Activated T-cell treated with anti-CD3 and anti-CD28 coated beads for 4 hours (primary cell): ENCODE results near the gene INPP5E.

Experiments used
- DNase-seq: peaks from one replicate; pipeline ENCODE4 v3.0.0-alpha.2; 2020

INPP5E gene, protein sequence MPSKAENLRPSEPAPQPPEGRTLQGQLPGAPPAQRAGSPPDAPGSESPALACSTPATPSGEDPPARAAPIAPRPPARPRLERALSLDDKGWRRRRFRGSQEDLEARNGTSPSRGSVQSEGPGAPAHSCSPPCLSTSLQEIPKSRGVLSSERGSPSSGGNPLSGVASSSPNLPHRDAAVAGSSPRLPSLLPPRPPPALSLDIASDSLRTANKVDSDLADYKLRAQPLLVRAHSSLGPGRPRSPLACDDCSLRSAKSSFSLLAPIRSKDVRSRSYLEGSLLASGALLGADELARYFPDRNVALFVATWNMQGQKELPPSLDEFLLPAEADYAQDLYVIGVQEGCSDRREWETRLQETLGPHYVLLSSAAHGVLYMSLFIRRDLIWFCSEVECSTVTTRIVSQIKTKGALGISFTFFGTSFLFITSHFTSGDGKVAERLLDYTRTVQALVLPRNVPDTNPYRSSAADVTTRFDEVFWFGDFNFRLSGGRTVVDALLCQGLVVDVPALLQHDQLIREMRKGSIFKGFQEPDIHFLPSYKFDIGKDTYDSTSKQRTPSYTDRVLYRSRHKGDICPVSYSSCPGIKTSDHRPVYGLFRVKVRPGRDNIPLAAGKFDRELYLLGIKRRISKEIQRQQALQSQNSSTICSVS

DNA sequence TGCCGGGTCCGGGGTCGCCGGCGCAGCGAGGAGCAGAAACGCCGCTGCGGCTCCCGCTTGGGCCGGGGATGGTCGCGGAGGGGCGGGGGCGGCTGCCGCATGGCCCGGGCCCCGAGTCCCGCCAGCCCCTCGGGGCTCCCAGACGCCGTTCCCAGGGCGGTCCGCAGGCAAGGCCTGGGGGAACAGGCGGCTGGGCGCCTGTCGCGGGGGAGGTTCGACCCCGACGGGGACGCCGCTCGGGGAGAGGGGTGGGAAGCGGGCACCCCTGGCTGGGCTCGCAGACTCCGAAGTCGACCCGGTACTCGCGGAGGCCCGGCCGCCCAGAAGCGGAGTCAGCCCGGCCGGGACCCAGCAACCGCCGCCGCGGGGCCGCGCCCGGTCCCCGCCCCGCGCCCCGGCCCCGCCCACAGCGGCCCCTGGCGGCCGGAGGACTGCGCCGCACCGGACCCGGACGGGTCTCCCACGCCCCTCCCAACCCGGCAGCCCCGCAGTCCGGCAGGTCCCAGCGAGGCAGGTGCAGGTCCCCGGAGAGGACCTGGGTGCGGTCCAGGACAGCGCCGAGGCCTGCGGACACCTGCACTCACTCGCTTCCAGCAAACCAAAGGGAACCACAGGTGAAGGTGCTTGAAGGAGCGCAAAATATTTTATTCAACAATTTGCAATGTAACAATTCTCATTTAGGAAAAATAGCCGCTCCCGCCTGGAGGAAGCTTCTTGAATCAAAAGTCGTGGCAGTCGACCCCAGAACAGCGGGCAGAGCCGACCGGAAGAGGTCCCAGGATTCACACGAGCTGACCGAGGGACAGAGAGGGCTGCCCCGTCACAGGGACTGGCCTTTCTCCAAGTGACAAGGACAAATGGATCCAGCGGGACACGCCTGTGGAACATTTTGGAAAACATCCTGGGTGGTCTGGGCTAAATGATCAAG is at the start of gene INPP5E:
INPP5E (minus strand) TSS at position 365 of the 928 bp plus-strand sequence. CDS start 426 bp downstream, outside the sequence.
- peak; percentile 82 for DNase-seq

DNA sequence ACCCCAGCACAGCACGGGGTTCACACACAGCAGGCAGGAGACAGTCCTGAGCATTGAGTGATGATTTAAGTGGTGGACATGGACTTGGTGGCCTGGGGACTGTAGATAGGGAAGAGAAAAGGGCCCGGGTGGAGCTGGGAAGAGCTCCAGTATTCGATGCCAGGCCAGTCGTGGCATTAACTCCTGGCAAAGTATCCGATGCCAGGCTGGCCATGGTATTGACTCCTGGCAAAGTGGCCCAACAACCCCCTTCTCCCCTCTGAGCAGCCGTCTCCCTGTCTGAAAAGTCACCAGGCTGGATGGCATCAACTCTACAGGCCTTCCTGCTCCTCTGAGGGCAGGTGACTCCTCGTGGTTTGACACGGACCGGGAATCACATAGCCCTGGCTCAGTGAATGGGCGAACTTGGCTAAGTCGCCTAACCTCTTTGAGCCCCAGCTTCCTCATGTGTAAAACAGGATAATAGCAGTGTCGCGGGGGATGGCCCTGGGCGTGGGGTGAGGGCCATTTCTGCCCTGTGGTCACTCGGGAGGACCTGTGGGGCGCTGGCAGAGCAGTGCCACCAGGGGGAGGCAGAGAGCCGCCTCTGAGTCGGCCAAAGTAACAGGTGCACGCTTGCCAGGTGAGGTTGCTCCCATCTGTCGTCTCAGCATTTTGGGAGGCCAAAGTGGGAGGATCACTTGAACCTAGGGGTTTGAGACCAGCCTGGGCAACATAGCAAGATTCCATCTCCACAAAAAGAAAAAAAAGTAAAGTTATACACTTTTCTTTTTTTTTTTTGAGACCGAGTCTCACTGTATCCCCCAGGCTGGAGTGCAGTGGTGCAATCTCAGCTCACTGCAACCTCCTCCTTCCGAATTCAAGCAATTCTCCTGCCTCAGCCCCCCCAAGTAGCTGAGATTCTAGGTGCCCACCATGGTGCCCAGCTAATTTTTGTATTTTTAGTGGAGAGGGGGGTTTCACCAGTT is 48.9 kb upstream of the INPP5E start:
- peak; percentile 70 for DNase-seq

DNA sequence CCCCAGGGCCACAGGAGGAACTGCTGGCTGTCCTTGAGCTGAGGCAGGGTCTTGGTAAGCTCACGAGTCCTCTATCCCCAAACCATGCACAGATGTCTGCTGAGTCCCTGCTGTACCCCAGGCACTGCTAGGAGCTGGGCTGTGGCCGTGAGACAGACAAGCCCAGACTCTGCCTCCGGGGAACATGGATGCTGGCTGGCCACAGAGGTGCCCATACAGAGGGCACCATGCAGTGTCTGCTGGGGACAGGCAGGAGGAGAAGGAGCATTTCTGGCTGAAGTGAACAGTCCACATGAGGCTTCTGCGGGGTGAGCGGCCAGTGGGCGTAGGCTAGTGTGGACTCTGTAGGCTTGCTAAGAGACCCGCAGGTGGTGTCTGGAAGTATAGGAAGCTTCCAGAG is 48.0 kb upstream of the INPP5E start:
- no peak for DNase-seq

DNA sequence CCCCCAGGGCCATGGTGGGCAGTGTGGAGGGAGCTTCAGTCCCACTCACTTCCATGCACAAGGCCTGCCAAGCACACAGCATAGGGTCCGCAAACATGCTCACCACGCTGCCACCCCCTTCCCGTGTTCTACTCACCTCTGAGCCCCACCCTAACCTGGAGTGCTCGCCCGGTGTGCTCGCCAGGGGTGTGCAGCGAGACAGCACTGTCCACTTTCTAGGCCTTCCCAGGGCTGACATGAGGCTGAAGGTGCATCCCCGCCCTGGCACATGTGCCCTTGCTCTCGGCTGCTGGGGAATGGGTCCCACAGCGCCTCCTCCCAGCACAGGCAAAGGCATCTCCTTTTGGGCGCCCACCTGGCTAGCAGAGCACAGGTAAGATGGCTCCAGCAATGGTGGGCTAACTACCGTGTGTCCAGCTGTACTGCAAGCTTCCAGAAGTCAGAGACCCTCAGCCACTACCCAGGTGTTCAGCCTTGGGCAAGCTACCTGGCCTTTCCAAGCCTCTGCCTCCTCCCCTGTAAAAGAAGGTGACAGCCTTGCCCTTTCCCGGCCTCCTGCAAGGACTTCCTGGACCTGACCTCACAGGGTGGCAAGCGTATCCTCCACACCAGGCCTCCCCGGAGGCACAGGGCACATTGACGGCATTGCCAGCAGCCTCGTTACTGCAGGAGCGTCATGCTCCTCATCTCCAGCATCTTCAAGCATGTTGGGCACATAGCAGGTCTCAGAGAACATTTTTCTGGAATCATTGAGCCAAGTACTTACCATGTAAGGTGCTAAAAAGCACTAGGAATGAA is 47.4 kb upstream of the INPP5E start:
- DNase-seq, result no peak

DNA sequence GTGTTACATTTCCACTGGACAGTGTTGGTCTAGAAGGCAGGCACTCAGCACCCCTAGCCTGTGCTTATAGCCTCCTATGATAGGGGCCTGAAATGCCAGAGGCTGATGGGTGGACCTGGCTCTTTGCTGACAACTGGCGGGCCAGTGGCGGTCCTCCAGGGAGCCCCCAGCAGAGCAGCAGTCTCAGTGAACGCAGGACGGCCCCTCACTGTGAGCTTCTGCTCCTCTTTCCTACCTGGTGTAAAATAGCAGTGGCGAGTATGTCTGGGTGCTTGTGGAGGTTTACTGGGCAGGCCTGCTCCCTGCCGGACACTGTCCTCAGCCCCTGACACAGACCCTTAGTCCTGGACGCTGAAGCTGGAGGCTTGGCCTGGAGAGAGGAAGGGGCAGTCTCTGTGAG is 46.5 kb upstream of the INPP5E start:
- no peak for DNase-seq

DNA sequence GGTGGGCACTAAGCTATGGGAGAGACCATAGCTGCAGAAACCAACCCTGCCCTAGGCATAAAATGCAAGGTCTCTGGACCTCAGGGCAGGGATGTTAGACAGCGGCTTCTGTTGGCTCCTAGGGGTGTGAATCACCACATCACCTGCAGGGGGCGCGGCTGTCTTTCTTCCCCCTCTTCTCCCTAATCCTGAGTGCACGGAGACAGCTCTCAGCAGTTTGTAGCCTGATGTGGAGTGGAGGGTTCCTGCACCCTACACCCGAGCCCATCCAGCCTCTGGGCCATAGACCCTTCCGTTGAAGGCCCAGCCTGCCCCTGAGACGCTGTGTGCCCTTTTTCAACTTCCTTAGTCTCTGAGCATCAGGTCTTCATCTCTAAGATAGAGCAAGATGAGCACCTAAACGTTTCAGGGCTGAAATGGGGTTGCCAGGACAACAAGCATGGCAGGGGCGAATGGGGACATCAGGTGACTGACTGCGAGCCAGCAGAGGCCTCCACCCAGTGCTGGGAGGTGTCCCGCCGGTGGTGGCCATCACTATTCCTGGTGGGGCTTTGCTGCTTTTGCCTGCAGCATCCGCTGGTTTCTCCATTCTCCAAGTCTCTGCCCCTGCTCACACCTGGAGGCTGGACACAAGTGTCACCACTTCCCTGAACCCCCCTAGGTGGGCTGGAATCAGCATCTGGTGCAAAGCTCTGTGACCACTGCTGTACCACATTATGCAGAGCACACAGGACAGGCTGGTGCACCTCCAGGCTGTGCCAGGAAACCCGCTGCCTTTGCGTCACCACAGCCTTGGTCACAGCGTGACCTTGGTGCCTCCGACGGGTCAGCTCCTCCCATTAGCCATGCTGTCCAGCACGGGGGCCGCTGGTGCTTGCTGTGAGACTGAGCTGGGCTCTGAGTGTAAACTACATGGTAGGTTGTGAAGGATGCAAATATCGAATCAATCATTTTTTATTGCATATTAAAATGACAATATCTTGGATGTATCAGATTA is 45.7 kb upstream of the INPP5E start:
- peak; percentile 78 for DNase-seq

DNA sequence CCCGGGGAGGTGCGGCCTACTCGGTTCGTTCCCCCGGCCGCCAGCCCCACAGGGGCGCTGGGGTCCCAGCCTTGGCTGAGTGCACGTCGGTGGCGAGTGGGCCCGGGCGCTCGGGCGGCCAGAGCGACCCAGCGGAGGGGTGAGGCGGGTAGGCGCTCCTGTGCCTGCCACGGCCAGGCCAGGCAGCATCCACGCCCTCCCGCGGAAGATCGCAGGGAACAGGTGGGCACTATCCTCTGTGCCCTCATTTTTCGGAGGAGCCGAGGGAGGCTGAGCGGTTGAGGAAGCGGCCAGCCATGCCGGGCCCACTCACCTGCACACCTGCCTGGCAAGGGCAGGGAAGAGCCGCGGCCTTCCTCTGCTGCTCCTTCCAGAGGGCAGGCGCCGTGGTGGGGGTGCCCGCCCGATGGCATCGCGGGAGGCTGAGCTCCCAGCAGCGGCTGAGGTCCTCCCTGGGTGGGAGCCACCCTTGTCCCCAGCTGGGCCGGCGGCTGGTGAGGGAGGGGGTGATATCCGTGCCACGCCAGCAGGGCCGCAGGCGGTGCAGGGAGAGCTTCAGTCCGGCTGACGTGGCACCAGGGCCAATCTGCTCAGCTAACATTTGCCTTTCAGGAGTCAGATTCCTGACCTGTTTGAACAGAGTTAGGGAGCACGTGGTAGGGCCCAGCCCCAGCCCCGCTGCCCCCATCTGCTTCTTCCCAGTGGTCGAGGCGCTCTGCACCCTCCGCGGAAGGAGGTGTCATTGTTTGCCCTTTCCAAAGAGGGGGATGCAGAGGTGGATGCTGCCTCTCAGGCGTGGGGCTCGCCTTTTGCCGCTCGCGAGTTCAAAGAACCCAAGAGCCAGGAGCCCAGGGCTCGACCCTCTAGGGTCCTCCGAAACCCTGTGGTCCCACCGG is 44.8 kb upstream of the INPP5E start:
- DNase-seq, result no peak

DNA sequence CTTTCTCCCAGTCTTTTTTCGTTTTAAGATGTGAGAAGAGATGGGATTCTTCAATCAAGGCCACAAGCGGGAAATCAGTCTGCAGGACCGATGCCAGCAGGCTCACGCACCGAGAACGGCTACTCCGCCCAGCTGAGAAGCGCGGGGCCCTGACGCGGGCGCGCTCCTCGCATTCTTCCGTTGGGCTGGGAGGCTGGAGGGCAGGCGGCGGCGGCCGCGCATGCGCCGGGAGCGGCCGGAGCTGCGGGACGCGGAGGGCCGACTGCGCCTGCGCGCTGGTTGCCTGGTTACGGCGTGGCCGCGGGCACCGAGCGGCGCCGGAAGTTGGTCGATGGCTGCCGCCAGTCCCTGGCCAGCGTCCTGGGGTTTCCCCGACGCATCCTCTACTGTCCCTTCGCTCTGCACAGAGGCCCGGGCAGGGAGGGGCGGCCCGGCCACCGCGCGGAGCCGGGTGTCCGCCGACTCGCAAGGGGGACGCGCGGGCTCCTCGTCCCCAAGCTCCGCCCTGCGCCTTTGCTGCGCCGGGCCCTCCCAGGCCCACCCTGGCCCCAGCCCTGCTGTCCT is 44.0 kb upstream of the INPP5E start:
- peak; percentile 86 for DNase-seq

DNA sequence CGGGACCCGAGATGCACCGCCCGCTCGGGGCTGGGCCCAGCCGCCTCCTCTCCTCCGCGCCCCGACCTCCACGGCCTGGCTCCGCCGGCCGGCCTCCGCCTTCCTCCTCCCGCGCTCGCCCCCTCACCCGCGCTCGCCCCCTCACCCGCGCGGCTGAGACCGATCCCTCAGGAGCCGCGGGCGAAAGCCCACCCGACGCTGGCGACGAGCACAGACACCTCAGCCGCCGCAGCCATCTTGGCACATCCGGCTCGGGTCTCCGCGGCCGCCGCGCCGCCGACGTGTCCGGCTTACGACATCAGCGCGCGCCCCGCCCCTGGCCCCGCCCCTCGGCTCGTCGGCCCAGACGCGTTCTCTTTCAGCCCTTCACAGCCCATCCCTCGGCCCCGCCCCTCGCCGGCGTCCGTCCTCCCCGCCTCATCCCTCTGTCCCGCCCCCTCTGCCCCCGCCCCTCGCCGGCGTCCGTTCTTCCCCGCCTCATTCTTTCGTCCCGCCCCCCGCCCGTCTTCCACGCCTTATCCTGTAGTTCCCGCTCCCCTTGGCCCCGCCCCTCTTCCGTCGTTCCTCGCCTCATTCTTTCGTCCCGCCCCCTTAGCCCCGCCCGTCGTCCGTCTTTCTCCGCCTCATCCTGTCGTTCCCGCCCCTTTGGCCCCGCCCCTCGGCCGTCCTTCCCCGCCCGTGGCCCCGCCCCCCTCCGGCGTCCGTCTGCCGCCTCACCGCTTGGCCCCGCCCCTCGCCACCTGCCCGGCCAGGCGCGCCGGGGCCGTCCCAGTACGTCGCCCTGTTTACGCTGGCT is 43.3 kb upstream of the INPP5E start, which contains the start of gene SEC16A:
SEC16A (minus strand) TSS at position 248 of the 796 bp plus-strand sequence. CDS start 5,425 bp downstream, outside the sequence.
- peak; percentile 100 for DNase-seq

DNA sequence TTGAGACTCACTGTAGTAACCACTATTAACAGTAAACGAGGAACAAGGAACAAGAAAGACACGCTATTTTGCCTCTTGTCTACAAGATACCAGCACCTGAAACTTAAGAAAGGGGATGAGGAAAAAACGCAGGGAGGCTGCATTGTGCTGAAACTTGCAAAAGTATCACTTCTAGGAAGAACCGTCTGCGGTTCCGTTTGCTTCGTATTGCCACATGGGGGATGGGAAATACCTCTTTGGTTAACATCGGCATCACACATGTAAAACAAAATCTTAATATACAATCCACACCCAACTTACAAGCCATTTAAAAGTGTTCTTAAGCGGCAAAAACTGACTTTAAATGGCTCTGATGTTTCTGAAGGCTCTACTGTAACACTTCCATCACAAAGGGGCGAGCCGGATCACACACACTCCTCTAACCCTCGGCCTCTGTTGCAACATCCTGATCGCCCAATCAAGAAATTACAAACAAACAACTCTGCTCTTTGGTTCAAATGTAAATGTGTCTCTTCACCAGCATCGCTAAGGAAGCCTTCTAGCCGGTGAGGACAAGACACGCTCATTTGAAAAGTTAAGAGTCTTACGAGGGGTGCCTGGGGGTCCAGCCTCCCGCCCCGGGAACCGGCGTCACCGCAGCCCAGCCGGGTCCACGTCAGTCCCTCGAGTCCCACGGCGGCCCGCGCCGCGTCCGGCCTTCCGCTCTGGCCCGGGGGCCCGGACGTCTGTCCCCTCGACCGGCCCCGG is 42.6 kb upstream of the INPP5E start:
- DNase-seq, result peak; percentile 19

DNA sequence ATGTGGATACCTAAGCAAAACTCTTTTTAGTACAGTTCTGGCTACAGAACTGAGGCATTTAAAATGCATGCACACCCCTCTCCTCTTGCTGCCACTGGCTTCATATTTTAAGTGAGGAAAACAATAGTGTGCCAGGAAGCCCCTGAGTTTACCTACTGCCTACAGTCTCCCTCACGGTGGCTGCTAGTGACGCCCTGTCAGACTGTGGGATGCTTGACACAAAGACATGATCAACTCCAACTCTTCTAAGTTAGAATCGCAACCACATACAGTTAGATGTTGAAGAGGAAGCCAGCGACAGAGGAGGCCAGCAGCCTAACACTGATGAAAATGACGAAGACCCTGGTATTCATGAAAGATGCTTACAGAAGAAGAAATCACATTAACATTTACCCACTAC is 41.9 kb upstream of the INPP5E start:
- no peak for DNase-seq

DNA sequence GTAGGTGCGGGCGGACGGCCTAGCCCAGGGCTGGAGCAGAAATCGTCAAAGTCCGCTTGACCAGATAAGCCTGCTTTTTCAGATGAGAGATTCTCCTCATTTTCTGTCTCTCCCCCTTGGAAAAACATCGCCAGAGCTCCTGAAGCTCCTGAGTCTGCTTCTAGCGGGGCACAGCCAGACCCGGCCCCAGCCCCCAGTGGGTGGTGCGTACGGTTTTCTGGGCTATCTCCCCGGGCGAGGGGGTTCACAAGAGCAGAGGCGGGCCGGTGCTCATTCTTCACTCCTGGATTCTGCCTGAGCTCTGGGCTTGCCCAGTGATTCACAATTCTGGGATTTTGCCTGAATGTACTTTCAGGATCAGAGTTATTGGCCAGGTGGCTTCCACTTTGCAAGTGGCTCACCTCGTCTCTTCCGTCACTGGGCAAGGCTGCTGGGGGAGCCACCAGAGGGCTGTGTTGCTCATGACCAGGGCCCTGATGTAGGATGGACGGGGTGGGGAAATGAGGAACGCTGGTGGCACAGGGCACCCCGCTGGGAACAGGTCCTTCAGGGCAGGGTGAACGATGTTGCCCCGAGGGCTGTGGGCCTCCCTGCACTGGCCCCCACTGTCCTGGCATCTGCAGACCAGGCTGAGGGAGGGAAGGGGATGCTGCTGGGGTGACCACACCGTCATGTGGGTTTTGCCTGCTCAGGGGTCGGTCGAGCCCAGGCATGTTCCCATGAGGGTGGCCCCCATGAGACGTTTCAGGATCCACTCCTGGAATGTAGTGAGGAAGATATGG is 36.9 kb upstream of the INPP5E start:
- no peak for DNase-seq

DNA sequence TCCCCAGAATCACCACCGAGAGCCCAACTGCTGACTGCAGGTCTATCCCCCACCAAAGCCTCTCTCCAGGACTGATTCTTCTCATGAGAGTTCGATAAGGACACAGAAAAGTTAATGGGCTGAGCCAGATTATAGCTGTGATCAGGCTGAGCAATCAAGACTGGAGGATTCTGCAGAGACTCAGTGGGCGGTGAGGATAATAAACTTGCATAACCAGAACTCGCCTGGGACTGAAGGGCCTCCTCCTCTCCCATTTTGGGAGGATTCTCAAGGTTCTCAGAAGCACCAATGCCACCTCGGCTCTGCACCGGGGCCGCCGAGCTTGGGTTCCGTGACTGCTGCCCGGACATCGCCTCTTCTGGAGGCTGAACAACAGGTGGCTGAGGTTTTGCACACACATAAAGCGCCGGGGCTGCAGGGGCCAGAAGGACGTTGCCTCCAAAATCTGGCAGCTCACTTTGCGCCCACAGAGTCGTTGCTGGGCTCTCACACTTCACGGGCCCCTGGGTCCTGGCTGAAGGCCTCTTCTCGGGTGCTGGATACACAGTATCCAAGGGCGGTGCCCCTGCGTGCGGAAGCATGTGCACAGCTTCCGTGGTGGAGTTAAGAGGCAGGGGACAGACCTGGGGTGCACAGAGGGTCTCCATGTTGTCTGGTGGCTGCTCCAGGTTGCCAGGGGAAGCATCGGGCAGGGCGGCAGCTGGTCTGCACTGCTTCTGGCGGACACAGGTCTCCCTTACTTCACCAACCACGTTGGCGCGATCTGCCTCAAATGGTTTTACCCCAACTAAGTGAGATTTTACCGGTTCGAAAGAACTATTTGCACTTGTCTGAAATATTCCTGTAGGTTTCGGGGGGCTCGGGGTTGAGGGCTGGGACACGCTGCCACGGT is 35.6 kb upstream of the INPP5E start:
- DNase-seq, result no peak

DNA sequence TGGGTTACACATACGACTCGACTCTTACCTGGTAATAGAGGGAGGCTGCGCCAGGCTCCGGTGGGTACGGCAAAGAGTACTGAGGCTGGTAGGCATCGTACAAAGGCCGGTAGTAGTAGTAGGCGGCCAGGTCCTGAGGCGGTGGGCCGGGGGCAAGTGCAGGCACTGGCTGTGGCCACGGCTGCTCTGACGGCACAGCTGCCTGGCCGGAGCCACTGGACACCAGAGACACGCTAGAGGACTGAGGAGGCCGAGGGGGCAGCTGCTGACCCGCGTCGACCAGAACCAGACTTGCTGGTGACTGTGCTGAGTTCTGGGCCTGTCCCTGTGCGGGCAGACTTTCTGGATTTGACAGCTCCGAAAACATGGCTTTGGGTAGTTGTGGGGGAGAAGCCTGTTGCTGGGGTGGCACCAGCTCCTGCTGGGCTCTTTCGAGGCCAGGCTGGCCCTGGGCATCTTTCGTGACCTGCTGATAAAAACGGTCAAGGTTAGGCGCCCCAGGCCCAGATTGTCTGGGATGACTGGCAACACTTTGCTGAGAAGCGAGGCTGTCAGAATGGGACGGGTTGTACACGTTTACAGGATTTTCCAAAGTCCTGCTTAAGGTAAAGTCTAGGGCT is 34.5 kb upstream of the INPP5E start:
- DNase-seq, result no peak
